GM20431 (cell line): Measurements from ENCODE around the gene GUCY2C.
"Not testable (repeated sequence)": the region's sequence is repeated elsewhere in the genome, so short reads cannot be mapped to it uniquely, and the experiment has no call there.

Experiments
- in situ Hi-C: fragments of 300-500 bp; cut with MseI, MboI; formaldehyde crosslinking; loops from one replicate; pipeline ENCODE4 v1.15.0; 2020; ENCODE audit warnings: low sequenced_read_pairs; ENCODE audit not compliant: unreplicated experiment

Gene GUCY2C

GRCh38 chr12:14696265-14696741 lies at the start of gene GUCY2C:
GUCY2C (minus strand) TSS chr12:14696599; CDS start chr12:14696448, 151 bp downstream.
- in situ Hi-C loops = no loop called here

- in situ Hi-C loops = no loop called here
Observed at GRCh38 chr12:14743061-14743460, 46.7 kb upstream of the GUCY2C start.

GRCh38 chr12:14741942-14742341 lies 45.5 kb upstream of the GUCY2C start:
- in situ Hi-C loops = no loop called here

GRCh38 chr12:14741153-14741552 lies 44.8 kb upstream of the GUCY2C start:
- in situ Hi-C loops = no loop called here

- in situ Hi-C loops = not testable (repeated sequence)
Observed at GRCh38 chr12:14736441-14736840, 40.0 kb upstream of the GUCY2C start.

GRCh38 chr12:14731821-14732220 lies 35.4 kb upstream of the GUCY2C start:
- in situ Hi-C loops = no loop called here

- in situ Hi-C loops = no loop called here
Observed at GRCh38 chr12:14729586-14729985, 33.2 kb upstream of the GUCY2C start.

- in situ Hi-C loops = no loop called here
Observed at GRCh38 chr12:14723763-14724162, 27.4 kb upstream of the GUCY2C start.

- in situ Hi-C loops = no loop called here
Observed at GRCh38 chr12:14716848-14717444, 20.5 kb upstream of the GUCY2C start.

- in situ Hi-C loops = no loop called here
Observed at GRCh38 chr12:14714437-14714836, 18.0 kb upstream of the GUCY2C start.

GRCh38 chr12:14710632-14711320 lies 14.4 kb upstream of the GUCY2C start:
- in situ Hi-C loops = no loop called here

GRCh38 chr12:14701809-14702568 lies 5.6 kb upstream of the GUCY2C start:
- in situ Hi-C loops = no loop called here

- in situ Hi-C loops = no loop called here
Observed at GRCh38 chr12:14700935-14701334, 4.5 kb upstream of the GUCY2C start.

GRCh38 chr12:14699923-14700322 lies 3.5 kb upstream of the GUCY2C start:
- in situ Hi-C loops = no loop called here

- in situ Hi-C loops = no loop called here
Observed at GRCh38 chr12:14698555-14698954, 2.2 kb upstream of the GUCY2C start.

- in situ Hi-C loops = no loop called here
Observed at GRCh38 chr12:14695715-14696141, 671 bp downstream of the GUCY2C start.

GRCh38 chr12:14694970-14695369 lies 1.4 kb downstream of the GUCY2C start:
- in situ Hi-C loops = no loop called here

GRCh38 chr12:14694145-14694714 lies 2.2 kb downstream of the GUCY2C start:
- in situ Hi-C loops = no loop called here

GRCh38 chr12:14693116-14693515 lies 3.3 kb downstream of the GUCY2C start:
- in situ Hi-C loops = no loop called here

- in situ Hi-C loops = no loop called here
Observed at GRCh38 chr12:14691560-14691959, 4.8 kb downstream of the GUCY2C start.

- in situ Hi-C loops = no loop called here
Observed at GRCh38 chr12:14689996-14690395, 6.4 kb downstream of the GUCY2C start.
